Stimulated activated CD8-positive, alpha-beta memory T cell treated with anti-CD3 and anti-CD28 coated beads, Interleukin-4, amount 100 ng/mL, for 24 hours (primary cell): Measurements from ENCODE around the gene SUN3.
A peak's percentile ranks its signal among the peaks of the same experiment; 100 is the strongest.
"Not testable (repeated sequence)": the region's sequence is repeated elsewhere in the genome, so short reads cannot be mapped to it uniquely, and the experiment has no call there.

Experiments
- DNase-seq: peaks from one replicate; pipeline ENCODE4 v3.0.0-alpha.2; 2020; ENCODE audit warnings: low read depth

SUN3 gene

GRCh38 chr7:48031111-48031510 is 2.2 kb upstream of the SUN3 start:
- no peak for DNase-seq

GRCh38 chr7:48025624-48026023 is 3.3 kb downstream of the SUN3 start:
- no peak for DNase-seq

DNA sequence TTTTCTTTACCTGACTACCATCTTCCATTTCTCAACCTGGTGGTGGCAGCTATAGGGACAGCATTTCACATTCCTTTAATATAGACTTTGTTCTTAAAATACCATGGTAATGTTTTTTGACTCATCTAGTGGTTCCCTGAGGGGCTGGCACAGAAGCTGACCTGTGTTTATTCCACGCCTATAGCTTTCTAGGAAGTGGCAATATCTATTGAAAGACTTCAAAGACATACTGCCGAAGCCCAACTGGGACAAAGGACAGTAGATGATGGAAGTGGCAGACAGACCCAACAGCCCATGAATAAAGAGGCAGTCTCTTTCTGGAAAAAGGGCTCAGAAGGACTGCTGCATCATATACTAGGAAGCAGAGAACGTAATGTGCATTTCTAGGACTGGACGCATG is 11.2 kb downstream of the SUN3 start:
- DNase-seq, result no peak

GRCh38 chr7:48016641-48017040 is 12.3 kb downstream of the SUN3 start:
- no peak for DNase-seq

GRCh38 chr7:48011951-48012350 is 17.0 kb downstream of the SUN3 start:
- DNase-seq, result no peak

DNA sequence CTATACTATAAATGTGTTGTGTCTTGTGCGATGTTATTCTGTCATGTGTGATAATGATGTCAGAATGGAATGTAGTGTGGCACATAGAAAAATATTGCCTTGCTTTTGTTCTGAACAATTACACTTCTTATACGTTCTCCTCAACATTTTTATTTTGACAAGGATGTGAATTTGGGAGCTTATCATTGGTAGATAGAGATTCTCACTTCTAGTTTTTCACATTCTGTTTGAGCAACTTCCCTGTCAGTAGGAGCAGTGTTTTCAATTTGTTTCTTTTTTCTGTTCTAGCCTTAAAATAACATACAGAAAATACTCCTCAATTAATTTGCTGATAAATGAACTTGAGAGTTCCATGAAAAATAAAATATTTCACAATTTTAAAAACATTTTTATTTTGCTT is 17.6 kb downstream of the SUN3 start:
- DNase-seq, result no peak

- no peak for DNase-seq
These were observed 19.0 kb downstream of the SUN3 start for GRCh38 chr7:48009954-48010353.

- DNase-seq, result no peak
These were observed 19.6 kb downstream of the SUN3 start for GRCh38 chr7:48009257-48009656.

- no peak for DNase-seq
These were observed 22.0 kb downstream of the SUN3 start for GRCh38 chr7:48006866-48007265.

- no peak for DNase-seq
These were observed 24.3 kb downstream of the SUN3 start for GRCh38 chr7:48004638-48005037.

GRCh38 chr7:48004032-48004431 is 24.9 kb downstream of the SUN3 start:
- no peak for DNase-seq

- not testable (repeated sequence) for DNase-seq
These were observed 28.7 kb downstream of the SUN3 start for GRCh38 chr7:48000164-48000563.

DNA sequence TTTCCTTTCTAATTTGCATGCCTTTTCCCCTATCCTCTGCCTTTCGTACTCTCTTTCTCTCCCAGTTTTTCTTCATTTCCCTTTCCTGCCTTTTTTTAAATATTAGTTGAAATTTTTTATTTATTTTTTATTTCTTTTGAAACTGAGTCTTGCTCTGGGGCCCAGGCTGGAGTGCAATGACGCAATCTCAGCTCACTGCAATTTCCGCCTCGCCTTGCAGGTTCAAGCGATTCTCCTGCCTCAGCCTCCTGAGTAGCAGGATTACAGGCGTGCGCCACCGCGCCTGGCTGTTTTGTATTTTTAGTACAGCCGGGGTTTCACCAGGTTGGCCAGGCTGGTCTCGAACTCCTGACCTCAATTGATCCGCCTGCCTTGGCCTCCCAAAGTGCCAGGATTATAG is 29.5 kb downstream of the SUN3 start:
- DNase-seq, result no peak

DNA sequence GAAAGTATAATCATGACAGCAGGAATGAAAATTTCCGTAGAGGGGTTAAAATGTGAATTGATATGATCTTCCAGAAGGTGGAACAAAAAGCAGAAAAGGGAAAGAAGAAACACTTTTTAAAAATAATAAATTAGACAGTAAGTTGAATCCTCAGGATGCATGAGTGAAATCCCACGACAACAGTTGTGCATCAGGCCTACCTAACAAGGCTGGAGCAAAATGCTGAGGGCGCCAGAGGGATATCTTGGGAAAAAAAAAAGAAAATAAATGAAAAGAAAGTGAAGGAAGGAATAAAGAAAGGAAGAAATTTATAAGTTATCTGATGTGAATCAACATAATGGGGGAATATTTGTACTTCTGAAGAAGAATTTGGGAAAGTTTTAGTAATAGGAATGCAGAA is 36.5 kb downstream of the SUN3 start:
- DNase-seq, result no peak

DNA sequence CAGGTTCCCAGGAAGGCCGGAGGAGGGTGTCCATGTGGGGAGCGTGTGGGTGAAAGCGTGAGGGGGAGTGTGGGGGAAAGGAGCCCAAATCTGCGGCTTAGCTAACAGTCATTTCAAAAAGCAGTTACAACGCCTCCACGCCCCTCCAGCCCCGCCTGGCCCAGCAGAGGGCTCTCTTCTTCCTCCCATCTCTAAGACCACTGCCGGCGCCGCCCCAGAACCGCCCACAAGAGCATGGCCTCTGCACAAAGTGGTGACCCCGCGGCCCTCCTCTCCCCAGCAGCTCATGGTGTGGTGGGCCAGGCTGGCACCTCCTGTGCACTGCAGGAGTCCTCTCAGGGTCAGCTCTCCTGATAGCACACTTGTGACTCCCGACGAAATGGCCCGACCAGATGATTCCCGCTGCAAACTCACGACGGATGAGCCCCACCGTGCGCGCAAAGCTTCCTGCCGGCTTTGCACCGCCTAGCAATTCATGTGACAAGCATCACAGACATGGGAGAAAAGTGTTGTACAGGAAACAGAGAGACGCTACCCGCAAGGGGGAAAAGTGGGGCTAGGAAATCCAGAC is 37.1 kb downstream of the SUN3 start:
- DNase-seq, result peak; percentile 79

- DNase-seq, result no peak
These were observed 37.6 kb downstream of the SUN3 start for GRCh38 chr7:47991270-47991669.

DNA sequence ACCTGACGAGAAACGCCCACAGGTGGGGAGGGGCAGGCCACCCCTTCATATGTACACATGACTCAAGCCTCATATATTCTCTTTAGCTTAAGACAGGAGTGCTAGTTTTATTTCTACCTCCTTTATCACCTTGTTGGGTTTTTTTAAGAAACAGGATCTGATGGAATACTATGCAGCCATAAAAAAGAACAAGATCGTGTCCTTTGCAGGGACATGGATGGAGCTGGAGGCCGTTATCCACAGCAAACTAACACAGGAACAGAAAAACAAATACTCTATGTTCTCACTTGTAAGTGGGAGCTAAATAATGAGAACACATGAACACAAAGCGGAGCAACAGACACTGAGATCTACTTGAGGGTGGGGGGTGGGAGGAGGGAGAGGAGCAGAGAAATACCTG is 38.3 kb downstream of the SUN3 start:
- DNase-seq, result no peak

GRCh38 chr7:47989607-47990400 is 39.1 kb downstream of the SUN3 start:
- DNase-seq, result not testable (repeated sequence)

DNA sequence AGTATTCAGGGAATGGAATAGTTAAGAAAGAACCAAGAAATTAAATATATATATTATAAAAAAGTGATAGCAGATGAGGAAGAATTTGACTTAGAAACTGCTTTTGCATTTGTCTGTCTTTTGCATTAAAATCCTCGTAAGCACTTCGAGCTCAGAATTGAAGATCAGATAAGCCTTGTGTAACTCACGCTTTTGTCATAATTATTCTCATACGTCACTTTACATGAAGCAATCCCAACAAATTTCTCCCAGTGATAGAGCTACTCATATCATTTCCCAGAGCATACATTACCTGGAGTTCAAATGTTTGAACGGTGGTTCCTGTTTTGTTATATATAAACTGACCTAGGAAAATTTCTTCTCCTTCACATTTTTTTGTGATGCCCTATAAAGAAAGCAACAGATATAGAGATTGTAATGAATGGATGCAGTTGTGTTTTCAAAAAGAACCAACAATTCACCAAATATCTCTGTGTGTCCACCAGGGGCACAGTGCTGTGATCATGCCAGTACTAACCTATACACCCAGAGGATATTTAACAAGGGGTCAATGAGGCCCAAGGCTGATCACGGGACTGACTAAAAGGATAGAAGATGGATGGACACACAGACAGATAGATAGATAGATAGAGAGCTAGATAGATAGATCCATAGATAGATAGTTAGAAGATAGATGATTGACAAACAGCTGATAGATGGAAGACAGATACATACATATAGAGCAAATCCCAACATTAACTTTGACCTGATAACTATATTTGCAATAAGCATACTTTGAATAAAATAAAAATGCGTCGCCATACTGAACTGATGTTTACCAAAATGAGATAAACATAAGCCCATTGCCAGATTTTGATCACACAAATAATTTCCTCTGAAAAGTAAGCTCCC is 40.2 kb downstream of the SUN3 start:
- no peak for DNase-seq

GRCh38 chr7:47982610-47983009 is 46.3 kb downstream of the SUN3 start:
- DNase-seq, result no peak

- DNase-seq, result not testable (repeated sequence)
These were observed 48.3 kb downstream of the SUN3 start for GRCh38 chr7:47980648-47981047.

GRCh38 chr7:47979832-47980181 is 49.1 kb downstream of the SUN3 start:
- DNase-seq, result no peak
